HG02642 (cell line): ENCODE results near the gene CAV1.

ENCODE experiments used
- ATAC-seq: cut with Tn5 transposase; IDR thresholded peaks from one replicate; pipeline ENCODE4 v1.9.1; 2021; ENCODE audit warnings: mild to moderate bottlenecking; ENCODE audit not compliant: unreplicated experiment, poor library complexity

Gene CAV1

DNA sequence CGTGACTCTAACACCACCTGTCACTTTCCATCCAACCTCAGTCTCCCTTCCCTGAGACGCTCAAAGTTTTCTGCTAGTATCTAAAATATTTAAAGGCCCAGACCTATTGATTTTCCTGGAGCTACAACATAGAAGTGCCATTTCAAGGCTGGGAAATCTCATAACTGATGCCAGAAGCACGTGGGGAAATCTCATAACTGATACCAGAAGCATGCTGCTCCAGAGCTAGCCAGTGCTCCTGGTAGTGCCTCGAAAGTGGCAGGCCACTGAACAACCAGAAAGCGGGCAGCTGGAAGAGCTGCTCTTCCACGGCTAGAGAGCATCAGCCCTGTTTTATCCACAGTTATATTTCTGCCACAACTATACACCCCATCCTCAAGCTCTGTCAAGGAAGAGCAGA, 72.5 kb downstream of the CAV1 start:
- ATAC-seq: no peak

DNA sequence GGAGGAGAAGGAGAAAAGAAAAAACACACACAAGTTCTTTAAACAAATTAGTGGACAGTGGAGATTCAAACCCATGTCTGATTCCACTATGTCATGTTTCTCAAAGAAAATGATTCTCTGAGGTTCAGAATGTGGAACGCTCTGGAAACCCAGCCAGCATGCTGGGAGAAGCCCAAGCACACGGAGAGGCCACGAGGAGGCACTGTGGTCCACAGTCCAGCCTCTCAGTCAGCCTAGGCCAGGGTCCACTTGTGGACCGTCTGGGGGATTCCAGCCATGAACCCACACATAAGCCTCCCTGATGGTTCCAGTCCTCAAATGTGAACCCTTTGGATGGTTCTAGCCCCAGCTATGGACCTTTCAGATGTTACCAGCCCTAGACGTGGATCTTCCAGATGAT, 73.4 kb downstream of the CAV1 start:
- no peak for ATAC-seq

DNA sequence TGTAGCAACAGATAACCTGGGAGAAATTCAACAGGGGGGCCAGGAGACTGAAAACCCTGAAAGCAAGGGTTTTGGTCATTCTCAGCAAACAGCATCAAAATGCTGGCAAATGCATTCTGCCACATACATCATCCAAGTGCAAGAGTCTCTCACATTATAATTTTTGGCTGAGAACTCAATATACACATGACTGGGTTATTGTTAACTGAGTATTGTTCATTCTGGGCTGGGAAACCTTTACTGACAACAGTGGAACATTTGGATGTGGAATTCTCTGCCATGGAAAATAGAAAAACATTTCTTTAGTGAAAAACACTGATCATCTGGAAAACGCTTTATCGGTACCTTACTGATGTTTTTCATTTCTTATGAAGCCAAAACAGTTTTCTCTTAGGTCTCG, 74.0 kb downstream of the CAV1 start:
- no peak for ATAC-seq

DNA sequence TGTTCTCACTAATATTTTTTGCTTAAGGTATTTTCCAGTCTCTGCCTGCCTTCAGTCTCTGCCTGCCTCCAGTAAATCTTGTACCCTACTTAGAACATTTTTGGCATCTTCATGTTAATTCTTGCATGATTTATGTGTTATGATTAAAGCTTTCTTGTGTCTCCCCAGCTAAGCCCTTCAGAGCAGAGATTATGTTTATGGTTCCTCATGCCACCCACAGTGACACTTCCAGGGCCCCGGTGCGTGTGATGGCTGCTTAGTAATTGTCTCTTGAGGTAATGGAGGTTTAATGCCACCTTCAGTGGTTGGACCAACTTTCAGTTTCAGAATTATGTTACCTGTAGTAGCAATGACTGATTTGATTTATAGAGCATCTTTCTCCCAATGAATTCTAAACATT, 76.6 kb downstream of the CAV1 start:
- no peak for ATAC-seq

DNA sequence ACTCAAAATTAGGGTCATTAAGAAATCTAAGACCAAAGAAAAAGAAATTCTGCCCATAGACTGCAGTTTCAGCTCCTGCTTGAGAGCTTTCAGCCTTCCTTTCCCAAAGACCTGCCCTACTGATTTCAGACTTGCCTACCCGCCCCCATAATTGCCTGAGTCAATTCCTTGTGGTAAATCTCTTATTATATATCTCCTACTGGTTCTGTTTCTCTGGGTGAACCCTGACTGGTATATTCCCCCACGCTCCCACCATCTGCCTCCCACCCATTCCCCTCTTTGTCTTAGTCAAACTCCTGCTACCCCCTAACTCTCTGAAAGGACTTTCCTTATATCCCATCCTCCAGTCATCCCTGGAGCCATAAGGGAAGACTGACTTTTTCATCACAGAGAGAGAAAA, 82.5 kb downstream of the CAV1 start:
- ATAC-seq: no peak

DNA sequence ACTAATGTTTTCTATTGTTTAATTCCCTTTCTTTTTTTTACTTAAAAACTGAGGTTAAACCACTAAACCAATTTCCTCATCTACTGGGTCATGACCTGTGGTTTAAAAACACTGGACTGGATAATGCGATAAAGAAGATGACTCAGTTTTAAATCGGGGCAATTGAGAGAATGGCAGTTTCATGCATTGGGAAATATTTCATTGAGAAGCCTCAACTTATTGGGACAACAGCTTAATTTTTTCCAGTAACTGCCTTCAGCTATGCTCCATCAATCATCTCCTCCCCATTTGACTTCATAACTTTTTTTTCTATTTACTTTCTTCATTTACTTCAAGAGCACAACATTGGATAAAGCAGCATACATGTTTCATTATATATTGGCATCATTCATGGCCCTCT, 85.4 kb downstream of the CAV1 start:
- ATAC-seq: no peak

DNA sequence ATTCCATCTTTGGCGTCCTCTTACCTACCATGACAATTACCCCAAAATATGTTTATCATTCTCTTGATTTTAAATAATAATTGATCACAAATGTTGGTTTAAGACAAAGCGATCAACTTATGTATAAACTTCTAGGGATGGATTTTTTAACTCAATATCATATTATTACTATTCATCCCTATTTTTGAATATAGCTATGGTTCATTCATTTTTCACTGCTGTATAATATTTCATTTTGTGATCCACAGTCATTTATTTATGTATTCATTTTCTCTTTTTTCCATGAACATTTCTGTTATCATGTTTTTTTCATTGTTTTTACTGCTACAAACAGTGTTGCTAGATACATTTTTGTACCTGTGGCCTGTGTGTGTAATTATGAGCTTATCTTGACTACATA, 85.9 kb downstream of the CAV1 start:
- no peak for ATAC-seq
